ENCODE results near the gene TTLL10. TPM values are rescaled to one million over a fixed set of nuclear protein-coding genes. Genes with fewer than 3 reads are reported as not detected.

Gene TTLL10
- total and polyA plus RNA-seq, 5 donors, result 0.09 TPM; not detected in 4

GRCh38 chr1:1197551-1198422, 24.1 kb downstream of the TTLL10 start:
- Histone ChIP-seq H3K4me3 (ENCODE audit: low read length) (no peak overlapping the region), H3K9me3 (ENCODE audit: control insufficient read depth, low read length) (no peaks in the 10 kb centered on the region), H3K27me3 (ENCODE audit: control insufficient read depth, insufficient read depth) (no peaks in the 10 kb centered on the region), H3K27ac (ENCODE audit: low read length) (no peak overlapping the region), H3K4me1 (ENCODE audit: control insufficient read depth, insufficient read depth, low read length) (no peaks in the 10 kb centered on the region)
- peak in 2 of 3 donors; percentile 32 to 59 for DNase-seq
- 93% methylated on average over 48 of the region's 48 CpGs for WGBS
- ATAC-seq, result peak in 1 of 2 donors; percentile 15
- intact Hi-C loops (cut with DNase I), result no loop called here

DNA sequence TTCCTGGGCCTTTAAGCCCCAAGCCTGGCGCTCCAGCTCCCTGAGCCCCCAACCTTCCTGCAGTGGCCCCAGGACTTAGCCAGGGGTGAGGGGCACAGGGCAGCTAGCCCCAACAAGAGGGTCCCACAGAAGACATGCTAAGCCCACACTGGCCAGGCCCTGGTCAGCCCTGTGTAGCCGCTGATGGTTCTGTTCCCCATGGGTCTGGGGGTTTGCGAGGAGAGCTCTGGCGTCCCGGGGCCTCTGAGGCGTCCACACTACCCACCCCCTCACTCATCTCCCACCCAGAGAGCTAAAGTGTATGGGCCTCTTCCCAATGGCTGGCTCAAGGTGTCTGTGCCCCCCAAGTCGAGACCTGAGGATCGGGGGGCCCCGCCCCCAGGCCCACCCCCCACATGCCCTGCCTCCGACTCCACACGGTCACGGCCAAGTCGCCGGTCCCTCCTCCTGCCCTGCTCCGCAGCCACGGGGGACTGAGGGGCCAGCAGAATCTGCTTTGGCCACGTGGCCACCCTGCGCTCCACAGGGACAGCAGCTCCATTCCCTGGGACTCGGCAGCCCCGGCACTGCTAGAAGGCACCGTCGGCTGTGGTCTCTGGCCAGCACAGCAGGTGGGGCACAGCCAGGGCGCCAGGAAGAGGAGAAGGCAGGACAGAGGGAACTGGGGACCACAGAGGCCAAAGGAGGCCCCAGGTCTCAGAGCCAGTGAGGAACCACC, 24.9 kb downstream of the TTLL10 start:
- Histone ChIP-seq H3K4me1 (ENCODE audit: control insufficient read depth, insufficient read depth, low read length) (no peaks in the 10 kb centered on the region), H3K27me3 (ENCODE audit: control insufficient read depth, insufficient read depth) (no peaks in the 10 kb centered on the region), H3K27ac (ENCODE audit: low read length) (no peak overlapping the region), H3K4me3 (ENCODE audit: low read length) (no peak overlapping the region), H3K9me3 (ENCODE audit: control insufficient read depth, low read length) (no peaks in the 10 kb centered on the region)
- DNase-seq (peak in 2 of 3 donors; percentile 37 to 51), ATAC-seq (no peak)
- intact Hi-C loops (cut with DNase I), result no loop called here
- 67% methylated on average over 23 of the region's 23 CpGs for WGBS

- ATAC-seq, result peak in 1 of 2 donors; percentile 5
- Histone ChIP-seq H3K4me1 (ENCODE audit: control insufficient read depth, insufficient read depth, low read length) (no peaks in the 10 kb centered on the region), H3K27ac (ENCODE audit: low read length) (no peak overlapping the region), H3K9me3 (ENCODE audit: control insufficient read depth, low read length) (no peaks in the 10 kb centered on the region), H3K4me3 (ENCODE audit: low read length) (no peak overlapping the region), H3K27me3 (ENCODE audit: control insufficient read depth, insufficient read depth) (no peaks in the 10 kb centered on the region)
- peak in 2 of 3 donors; percentile 30 to 46 for DNase-seq
- intact Hi-C loops (cut with DNase I), result no loop called here
- 86% methylated on average over 22 of the region's 22 CpGs for WGBS
Measured at GRCh38 chr1:1199141-1199960, 25.7 kb downstream of the TTLL10 start.

DNA sequence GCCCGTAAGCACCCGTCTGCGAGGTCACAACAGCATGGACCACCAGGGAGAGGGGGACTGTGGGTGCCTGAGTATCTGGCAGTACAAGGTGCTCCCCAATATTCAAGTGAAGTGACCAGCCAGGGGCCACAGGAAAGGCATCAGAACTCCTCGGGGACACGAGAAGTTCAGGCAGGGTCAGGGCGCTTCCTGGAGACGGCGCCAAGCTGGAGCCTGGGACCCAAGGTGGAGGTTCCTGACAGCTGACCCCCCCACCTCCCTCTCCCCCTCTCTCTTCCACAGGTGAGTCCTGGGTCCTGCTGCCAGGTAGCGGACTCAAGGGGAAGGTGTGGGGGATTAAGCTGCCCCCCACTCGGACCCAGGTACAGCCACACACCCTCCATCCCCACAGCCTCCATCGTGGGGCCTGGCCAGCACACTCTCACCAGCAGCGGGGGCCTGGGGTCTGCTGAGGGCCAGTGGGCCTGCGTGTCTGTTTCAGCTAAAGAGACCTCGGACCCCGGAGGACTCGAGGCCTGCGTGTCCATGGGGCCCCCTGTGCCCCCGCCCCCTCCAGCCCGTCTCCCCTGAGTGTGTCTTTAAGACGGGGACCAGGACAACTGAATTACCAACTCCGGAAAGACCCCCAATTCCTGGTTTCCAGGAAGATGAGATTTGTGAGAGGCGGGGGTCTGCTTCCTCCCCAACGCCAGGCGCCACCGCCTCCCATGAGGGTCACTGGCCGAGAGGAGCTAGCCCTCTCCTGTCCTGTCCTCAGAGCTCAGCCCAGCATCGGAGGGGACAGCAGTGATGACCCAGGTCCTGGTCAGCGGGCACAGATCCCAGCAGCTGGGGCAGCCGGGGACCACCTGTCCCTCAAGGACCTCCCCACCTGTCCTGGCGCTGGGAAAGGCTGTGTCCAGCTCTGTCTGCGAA, 26.5 kb downstream of the TTLL10 start:
- Histone ChIP-seq H3K4me1 (ENCODE audit: control insufficient read depth, insufficient read depth, low read length) (no peaks in the 10 kb centered on the region), H3K27ac (ENCODE audit: low read length) (no peak overlapping the region), H3K27me3 (ENCODE audit: control insufficient read depth, insufficient read depth) (no peaks in the 10 kb centered on the region), H3K9me3 (ENCODE audit: control insufficient read depth, low read length) (no peaks in the 10 kb centered on the region), H3K4me3 (ENCODE audit: low read length) (peak overlapping the region; percentile 54)
- DNase-seq (peak; percentile 13 to 41 (median 20)), ATAC-seq (no peak)
- intact Hi-C loops (cut with DNase I), result no loop called here
- WGBS, result 72% methylated on average over 31 of the region's 31 CpGs

DNA sequence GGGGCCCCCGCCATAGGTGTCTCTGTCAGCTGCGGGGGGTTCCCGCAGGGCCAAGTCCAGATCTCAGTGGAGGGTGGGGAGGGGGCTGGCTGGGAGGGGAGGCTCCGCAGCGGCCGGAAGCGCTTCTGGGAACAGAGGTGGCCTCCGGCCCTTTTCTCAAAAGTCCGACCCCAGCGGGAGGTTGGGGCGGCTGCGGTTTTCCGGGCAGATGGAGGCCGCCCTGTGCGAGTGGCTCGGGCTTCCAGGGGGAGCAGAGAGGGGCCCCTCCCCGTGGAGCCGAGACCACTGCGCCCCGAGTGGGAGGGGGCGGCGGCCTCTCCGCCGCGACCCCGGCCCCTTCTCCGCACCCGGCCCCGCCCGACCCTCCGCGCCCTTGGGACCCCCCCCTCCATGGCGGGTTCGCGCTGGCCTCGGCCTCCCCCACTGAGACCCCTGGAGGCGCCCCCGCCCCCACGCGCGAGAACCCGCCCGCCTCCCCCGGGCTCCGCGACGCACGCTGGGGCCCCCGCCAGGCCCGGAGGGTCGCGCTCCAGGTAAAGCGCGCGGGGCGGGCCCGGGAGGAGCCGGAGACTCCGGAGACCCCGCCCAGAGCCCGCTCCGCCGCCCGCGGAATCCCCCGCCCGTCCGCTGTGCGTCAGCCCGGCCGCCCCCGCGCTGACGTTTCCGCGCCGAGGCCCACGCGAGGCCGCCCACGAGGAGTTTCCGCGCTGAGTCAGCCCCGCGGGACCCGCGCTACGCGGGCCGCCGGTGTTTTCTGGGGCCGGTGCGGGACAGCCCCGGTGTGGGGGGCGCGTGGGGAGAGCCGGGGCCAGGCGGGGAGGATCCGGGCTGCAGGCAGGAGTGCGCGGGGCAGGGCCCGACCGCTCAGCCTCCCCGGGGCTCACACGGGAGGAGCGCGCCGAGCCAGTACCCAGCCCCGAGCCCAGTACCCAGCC, 27.5 kb downstream of the TTLL10 start:
- peak; percentile 61 to 82 (median 80) for DNase-seq
- no peaks in the 10 kb centered on the region for H3K4me1 ChIP-seq (ENCODE audit: control insufficient read depth, insufficient read depth, low read length)
- peak overlapping the region; percentile 54 for H3K4me3 ChIP-seq (ENCODE audit: low read length)
- no peak overlapping the region for H3K27ac ChIP-seq (ENCODE audit: low read length)
- peak; percentile 30 to 58 for ATAC-seq
- WGBS, result 1% methylated on average over 109 of the region's 109 CpGs
- no peaks in the 10 kb centered on the region for H3K9me3 ChIP-seq (ENCODE audit: control insufficient read depth, low read length)
- H3K27me3 ChIP-seq (ENCODE audit: control insufficient read depth, insufficient read depth), result no peaks in the 10 kb centered on the region
- intact Hi-C loops (cut with DNase I), result no loop called here

GRCh38 chr1:1202831-1203560, 29.3 kb downstream of the TTLL10 start:
- Histone ChIP-seq H3K27me3 (ENCODE audit: control insufficient read depth, insufficient read depth) (no peaks in the 10 kb centered on the region), H3K4me1 (ENCODE audit: control insufficient read depth, insufficient read depth, low read length) (no peaks in the 10 kb centered on the region), H3K4me3 (ENCODE audit: low read length) (no peak overlapping the region), H3K27ac (ENCODE audit: low read length) (no peak overlapping the region), H3K9me3 (ENCODE audit: control insufficient read depth, low read length) (no peaks in the 10 kb centered on the region)
- DNase-seq (peak; percentile 15 to 55 (median 32)), ATAC-seq (no peak)
- WGBS, result 71% methylated on average over 27 of the region's 27 CpGs
- intact Hi-C loops (cut with DNase I), result no loop called here

DNA sequence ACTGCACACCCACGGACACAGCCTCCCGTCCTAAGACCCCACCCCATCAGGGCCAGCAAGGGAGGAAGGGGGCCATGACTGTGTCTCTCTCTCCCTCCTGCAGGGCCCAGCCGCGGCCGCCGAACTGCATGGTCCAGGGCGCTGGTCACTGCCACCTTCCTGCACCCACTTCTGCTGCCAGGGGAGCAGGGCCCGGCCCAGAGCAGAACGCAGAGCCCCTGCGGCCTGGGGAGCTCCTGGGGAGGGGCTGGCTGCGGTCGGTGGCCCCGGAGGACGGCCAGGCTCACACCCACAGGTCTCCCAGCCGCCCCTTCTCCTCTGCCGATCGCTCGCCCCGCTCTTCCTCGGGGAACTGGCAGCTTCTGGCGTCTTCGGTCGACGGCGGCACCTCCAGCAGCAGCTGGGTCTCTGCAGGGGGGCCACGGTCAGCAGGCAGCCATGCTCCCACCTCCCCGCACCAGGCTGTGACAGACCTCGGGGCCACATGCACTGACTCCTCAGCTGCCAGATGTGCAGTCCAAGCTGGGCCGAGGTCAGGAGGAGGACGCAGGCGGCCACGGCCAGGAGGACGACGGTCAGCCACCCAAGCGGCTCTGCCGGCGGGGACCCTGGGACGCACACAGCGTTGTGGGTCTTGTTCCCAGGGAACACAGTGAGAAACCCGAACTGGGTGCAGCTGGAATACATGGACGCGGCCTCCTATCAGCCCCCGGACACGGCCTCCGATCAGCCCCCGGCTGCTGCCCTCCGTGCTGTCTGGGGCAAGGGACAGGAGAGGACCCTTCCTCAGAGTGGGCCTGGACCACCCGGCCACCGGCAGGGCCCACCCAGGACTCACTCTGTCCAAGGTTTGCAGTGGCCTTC, 30.1 kb downstream of the TTLL10 start:
- 73% methylated on average over 49 of the region's 49 CpGs for WGBS
- intact Hi-C loops (cut with DNase I), result no loop called here
- ATAC-seq, result no peak
- Histone ChIP-seq H3K27ac (ENCODE audit: low read length) (no peak overlapping the region), H3K4me3 (ENCODE audit: low read length) (no peak overlapping the region), H3K9me3 (ENCODE audit: control insufficient read depth, low read length) (no peaks in the 10 kb centered on the region), H3K27me3 (ENCODE audit: control insufficient read depth, insufficient read depth) (no peaks in the 10 kb centered on the region), H3K4me1 (ENCODE audit: control insufficient read depth, insufficient read depth, low read length) (no peaks in the 10 kb centered on the region)
- peak; percentile 9 to 45 (median 44) for DNase-seq

DNA sequence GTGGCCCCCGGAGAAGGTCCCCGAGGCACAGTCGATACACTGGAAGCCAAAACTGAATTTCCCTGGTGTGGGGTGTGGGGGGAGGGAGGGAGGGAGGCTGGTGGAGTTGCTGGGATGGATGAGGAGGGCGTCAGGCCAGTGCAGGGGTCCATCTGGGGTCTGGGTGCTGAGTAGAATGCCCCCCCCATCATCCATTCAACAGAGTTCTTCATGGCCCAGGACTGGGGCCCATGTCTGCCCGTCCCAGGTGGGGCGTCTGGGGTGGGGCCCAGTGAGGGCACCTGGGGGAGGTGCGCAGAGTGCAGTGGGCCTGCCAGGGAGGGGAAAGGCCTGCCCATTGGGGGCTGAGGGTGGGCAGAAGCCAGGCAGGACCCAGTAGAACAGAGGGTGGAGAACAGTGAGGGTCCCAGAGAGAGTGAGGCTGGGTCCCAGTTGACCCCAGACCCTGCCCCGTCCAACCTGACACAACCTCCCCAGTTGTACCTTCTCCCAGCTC, 30.8 kb downstream of the TTLL10 start:
- 91% methylated on average over 8 of the region's 8 CpGs for WGBS
- DNase-seq, result peak in 2 of 3 donors; percentile 25 to 30
- H3K9me3 ChIP-seq (ENCODE audit: control insufficient read depth, low read length), result no peaks in the 10 kb centered on the region
- H3K4me3 ChIP-seq (ENCODE audit: low read length), result no peak overlapping the region
- no peaks in the 10 kb centered on the region for H3K27me3 ChIP-seq (ENCODE audit: control insufficient read depth, insufficient read depth)
- H3K4me1 ChIP-seq (ENCODE audit: control insufficient read depth, insufficient read depth, low read length), result no peaks in the 10 kb centered on the region
- ATAC-seq, result no peak
- no peak overlapping the region for H3K27ac ChIP-seq (ENCODE audit: low read length)
- intact Hi-C loops (cut with DNase I), result no loop called here
